Inflammatory macrophage (primary cell): ENCODE results near the gene TTC6.
A peak's percentile ranks its signal among the peaks of the same experiment; 100 is the strongest.

Experiments
- DNase-seq, 2 donors: peaks; one replicate each; pipeline ENCODE4 v3.0.0-alpha.2; 2020 to 2022

The TTC6 gene

DNA sequence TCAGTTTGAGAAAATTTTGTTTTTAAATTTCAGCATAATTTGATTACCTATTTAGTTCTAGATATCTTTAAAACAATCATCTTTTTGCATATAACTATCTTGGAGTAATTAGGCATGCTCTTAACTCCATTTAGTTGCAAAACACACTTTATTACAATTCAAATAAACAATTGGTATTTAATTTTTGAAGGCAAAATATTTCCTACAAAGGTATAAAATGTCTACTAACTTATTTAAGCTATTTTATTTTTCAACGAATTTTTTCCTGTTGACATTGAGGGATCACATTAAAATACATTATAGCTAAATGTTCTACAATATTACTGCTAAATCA lies 8.7 kb upstream of the TTC6 start:
- DNase-seq, result no peak

DNA sequence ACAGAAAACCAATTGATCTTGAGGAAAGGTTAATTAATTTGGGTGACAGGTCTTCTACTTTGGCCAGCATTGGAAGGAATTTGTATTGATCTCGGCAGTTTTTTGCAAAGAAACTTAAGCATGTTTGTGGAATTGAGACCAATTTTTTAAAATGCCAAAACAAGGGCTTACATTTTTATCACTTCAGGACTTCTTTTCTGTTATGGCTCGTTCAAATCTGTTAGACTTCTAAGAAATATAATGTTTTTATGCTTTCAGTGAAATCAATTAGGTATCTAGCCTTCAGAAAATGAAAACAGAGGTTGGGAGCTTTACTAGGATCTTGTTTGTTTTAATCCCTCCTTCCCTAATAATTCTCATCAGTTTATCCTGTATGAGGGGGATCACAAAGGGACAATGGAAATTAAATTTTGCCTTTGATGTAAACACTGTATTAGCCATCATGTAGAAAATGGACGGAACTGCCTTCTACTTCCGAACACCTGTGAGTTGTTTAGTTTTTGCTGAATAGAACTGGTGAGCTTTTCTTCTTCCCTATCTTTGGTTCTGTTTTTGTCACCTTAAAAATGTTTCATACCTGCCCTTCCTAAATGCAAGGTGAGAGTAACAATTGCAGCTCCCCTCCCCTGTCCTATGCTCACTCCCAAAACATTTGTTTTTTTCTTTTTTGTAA lies 8.2 kb upstream of the TTC6 start:
- DNase-seq, result no peak

DNA sequence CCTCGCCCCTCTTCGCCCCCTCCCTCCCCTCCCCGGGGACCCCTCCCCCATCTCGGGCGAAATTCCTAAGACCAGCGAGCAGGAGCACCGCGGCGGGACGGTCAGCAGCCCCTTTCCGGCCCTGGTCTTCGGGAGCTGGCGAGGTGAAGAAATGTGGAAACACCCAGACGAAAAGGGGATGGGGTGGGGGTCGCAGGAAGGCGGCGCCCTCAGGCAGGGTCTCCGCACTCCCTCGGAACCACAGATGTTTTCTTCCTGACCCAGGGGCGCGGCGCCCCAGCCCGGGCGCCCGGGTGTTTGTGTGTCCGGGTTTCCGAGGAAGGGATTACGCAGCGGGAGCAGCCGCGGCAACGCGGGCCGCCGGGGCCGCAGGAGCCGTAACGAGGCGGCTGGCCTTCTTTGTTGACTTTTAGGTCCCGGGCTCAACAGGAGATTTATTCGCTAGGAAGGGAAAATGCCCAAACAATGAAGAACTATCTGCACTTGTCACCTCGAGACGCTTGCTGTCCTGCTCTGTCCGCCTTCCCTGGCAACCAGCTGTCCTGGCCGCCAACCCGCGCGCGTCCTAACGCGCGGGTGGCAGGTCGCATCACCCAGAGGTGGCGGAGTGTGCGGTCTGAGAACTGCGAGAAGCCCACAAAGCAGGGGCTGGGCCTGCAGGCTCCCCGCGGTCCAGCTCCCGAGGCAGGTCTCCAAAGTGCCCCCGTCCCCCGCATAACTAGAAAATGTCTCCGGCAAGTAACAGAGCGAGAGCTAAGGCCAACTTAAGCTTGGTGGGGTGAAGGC lies 7.4 kb upstream of the TTC6 start:
- DNase-seq, result no peak

DNA sequence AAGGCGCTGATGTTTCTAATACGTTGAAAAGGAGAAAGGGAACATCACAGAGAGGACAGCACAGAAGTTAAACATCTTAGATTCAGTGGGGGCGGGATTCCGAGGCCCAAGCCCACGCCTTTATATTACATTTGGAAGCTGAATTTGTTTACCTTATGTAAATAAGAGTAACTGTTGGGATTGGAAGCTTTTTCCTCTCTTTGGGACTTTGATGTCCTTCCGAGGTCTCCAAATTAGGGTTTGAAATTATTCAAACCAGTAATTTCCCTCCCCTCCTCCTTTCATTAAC lies 6.8 kb upstream of the TTC6 start:
- no peak for DNase-seq

DNA sequence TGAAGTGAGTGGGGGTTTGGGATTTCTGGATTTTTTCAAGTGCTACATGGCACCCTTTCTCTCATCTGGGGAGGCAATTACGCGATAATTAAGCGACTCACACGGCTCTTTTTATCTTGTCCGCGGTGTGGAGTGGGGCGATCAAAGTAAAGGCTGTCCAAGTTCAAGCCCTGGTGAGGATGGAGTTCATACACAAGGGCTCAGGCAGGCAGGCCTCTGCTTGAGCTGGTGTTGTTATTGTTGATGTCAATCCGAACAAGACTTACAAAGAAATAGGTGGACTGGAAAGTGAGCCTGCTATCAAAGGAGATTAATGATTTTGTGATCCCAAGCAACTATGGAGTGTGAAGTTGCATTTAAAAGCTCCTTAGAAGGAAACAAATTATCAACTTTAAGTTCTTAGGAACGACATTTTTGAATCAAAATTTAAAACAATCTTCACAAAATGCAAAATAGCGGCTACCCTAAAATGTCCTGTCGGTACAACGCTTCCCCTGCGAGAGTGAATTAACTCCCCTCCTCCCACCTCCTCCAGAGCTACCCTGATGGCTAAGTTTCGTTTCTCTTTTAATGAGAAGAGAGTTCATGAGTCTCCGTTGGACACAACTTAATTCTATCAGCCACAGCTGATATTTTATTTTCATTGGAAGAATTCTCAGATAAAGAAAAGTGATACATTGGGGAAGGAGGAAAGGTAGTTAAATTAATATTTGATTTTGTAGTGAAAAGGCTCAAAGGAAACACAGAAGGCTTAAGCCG lies 6.3 kb upstream of the TTC6 start:
- DNase-seq, result no peak

DNA sequence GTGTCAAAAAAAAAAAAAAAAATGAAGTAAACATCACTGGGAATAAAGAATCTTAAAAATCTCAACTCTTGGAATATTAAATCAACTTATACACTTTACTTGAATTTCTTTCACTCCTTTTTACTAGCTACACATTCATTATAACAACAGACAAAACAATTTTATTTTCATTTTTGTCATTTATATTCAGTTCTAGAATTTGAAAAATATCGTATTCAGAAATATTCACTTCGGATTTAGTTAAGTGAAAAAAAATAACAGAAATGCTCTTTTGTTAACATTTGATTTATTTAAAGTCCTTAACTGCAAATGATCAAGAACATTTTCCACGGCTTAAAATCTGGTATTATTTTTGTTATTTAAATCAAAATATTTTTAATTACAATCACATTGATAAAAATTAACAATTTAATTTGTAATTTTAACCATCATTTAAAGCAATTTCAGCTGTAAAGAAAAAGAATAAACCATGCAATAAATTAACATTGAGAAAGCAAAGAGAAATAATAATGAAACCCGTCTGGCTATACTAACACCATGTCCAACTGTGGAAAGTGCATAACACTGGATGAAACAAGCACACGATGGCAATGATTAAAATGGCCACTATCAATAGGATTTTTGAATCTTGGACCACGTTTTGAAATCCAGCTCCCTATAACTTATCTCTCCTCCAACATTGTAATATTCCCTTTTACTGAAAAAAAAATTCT lies 5.6 kb upstream of the TTC6 start:
- DNase-seq, result no peak

DNA sequence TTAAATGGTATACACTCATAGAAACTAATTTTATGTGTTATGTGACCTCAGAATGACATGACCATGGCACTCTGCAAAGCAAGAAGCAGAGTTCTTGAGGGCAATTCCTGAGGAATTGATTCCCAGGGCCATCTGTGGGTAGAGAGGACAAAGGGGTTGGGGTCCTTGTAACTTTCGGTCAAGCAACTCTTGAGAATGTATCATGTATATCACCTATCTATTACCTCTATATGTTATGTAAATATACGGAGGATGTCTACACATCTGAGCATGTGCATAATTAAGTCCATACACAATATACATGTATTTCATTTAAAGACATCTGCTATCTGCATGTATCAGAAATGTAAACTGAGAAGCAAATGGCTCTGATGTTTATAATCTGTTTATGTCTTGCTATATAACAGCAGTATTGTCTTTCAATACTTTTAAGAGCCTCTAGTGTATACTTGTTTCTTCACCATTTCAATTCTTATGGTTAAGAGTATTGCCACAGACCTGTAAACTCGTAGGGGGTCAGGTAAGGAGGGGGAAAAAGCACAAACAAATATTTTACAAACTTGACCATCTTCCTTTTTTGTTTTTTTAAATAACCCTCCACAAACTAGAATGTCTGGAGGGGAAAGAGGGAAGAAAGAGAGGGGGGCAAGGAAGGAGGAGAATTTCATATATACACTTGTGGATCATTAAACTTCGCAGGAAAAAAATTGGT lies 4.8 kb upstream of the TTC6 start:
- DNase-seq, result no peak

DNA sequence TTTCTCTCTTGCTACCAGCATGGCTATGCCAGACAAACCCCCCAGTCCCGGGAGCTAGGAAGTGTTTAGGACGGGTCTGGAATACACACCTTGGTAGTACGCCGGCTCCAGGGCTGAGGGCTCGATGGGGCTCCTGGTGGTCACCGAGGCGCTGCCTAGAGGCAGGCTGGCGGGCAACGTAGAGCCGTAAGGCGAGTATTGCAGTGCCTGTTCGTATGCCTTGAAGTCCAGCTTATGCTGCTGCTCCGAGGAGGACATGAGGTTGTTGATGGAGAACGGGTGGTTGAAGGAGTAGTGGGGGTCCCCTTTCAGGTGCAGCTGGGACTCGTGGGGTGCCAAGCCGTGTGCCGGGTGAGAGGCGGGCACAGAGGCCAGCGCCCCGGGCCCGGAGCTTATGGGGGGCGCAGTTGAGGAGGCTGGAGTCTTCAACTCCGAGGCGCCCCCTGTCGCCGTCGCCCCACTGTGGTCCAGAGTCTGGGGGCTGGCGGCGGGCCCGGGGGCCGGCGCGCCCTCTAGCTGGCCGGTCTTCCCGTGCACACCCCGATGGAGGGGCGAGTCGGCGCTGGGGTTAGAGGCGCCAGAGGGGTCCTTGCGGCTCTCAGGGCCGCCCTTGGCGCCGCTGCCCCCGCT lies 4.0 kb upstream of the TTC6 start:
- DNase-seq, result no peak

DNA sequence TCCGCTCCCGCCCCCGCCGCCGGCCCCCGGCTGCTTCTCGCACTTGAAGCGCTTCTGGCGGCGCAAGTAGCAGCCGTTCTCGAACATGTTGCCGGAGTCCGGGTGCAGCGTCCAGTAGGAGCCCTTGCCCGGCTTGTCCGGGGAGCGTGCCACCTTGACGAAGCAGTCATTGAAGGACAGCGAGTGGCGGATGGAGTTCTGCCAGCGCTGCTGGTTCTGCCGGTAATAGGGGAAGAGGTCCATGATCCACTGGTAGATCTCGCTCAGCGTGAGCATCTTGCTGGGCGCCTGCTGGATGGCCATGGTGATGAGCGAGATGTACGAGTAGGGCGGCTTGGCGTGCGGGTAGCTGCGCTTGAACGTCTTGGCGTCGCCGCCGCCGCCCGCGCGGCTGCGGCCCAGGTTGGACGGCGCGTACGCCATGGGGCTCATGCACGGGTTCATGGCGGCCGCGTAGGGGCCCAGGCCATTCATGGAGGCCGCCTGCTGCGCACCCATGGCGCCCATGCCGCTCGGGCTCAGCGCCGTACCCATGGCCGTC lies 3.4 kb upstream of the TTC6 start:
- no peak for DNase-seq

DNA sequence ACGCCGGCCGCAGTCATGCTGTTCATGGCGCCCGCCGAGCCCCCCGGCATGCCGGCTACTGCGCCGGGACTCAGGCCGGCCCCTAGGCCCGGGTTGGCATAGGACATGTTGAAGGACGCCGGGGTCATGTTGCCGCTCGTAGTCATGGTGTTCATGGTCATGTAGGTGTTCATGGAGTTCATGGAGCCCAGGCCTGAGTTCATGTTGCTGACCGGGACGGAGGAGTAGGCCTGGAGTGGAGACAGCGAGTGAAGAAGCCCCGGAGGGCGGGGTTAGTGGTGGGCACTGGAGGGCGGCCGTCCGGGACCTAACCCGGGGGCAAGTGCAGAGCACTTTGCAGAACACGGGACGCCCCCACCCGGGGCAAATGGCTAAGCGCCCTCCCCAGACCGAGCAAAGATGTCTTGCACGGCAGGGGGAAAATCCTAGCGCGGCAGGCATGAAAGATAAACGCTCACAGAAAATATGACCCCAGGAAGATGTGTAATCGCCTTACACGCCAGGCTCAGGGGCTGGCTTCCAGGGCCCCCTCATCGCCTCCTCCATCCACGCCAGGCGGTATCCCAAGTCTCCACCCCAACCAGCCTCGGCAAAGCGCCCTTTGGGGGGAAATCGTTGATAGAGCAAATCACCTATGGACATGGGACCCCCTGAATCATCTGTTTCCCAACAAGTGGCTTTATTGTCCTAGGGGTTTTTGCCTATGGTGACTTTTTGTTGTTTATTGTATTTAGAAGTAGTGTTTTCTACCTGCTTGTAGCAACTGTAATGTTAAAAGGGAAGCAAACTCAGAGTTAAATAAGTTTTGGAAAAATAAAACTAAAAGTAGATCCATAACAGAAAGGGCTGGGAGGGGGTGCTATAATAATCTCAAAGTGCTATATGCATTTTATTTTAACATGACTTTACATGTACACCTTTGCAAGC lies 2.7 kb upstream of the TTC6 start:
- no peak for DNase-seq

DNA sequence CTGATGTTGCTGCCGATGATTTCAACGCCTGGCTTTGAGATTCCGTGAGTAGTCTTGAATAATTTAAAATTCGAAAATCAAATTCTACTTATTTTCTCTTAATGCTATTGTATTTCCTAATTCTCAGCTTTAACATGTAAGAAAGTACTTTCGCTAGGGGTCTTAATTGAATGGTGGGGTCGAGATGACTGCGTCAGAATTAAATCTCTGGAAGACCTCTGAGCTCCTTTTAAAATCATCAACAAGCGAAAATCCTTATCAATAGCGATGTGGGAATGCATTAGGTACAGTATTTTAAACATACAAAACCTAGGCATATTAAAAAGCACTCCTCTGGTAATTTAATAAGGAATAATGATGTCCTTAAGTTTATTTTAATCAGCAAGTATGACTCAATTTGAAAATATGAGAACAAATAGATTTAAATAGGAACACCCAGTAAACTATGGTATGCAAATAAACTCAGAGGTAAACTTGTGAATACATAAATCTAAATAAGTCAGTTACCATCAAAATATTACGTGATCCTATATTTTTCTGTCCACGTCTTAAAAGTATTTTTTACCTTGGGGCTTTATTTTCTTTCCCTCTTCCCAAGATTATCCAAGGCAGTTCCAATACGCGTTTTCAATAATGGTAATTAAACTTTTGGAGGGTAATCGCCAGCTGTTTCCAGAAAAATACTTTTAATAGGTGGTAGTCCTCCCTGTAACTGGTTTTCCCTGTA lies 1.8 kb upstream of the TTC6 start:
- no peak for DNase-seq

DNA sequence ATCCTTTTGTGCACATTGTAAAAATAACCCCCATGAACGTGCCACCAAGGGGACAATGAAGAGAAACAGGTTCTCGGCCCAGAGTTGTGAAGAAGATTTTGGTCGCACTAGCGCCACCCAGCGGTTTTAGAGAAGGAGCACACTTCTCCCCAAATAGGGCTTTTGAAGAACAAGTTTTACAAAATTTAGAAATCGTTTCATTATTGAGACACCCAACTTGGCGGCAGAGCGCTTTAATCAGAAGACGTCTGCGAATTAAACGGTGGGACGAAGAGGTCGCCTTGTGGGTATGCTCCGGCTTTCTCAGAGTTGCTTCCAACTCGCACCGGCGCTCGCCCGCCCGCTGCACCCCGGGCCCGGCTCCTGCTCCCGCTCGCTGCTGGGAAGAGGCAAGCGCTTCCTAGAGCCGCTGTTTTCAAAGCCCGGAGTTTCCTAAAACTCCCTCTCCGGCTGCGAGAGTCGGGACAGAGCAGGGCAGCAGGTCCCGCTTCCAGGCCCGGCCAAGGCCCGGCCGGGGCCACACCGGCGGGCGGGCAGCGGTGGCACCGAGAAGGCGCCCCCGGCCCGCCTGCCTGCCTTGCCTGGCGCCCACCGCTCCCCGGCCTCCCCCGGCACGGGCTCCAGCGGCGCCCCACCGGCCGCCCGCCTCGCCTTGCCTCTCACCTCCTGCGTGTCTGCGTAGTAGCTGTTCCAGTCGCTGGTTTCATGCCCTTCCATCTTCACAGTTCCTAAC lies 1.0 kb upstream of the TTC6 start:
- peak; percentile 45 to 64 for DNase-seq

DNA sequence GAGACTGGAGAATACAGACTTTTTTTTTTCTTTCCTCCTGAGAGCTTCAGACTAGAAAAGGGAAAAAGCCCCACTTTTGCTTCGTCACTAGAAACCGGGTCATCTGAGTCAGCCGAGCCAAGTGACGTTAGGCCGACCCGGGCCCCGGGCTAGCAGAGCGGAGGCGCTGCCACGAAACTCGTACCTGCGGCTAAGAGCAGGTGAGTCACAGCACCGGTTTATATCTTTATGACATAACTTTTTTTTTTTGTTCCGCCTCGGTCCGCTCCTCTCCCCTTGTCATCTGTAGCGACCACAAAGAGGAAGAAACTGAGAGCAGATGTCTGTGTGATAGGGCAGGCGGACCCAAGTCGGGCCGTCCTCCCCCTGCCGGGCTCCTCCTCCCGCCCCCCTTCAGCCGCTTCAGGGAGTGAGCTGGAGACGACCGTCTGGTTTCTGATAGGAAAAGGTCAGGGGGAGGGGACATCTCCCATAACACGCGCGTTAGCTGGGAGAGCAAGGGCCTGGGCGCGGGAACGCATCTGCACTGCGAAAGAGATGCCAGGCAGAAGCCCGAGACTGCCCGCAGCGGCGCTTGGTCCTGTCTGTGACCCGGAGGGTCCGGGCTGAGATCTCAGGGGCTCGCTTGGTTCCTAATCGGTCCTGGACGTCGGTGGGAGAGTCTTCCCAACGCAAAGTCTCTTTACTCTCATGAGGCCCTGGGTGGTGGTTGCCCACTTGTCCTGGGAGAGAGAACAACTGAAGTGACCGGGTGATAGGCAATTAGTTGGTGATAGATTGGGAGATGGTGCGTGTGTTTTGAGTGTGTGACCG lies 586 bp downstream of the TTC6 start:
- peak; percentile 6 to 20 for DNase-seq

DNA sequence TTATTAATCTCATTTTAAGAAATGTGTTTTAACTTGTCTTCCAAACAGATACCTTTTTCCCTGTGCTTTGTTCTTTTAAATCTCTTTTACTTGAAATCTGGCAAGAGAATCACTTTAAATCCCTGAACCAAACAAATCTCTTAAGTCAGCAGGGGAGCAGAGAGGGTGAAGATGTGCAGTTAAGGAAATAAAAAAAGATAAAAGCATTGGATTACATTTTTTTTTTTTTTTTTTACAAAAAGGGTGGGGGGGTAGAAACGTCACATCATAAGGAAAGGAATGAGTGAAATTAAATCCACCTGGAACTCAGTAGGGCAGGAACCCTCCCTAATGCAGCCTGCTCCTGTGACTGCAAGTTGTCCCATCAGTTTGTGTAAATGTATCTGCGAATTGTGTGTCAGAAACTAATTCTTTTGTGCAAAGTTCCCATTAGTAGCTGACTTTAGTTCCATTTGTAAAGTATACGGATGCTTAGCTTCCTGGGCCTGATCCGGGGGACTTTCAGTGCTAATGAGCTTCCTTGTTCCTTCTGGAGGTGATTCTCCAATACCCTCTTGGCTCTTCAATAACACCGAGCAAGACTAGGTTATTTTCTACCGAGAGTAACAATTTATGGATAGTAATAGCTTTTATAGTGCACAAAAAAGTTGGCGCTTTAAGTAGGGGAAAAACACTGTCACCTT lies 1.5 kb downstream of the TTC6 start:
- DNase-seq, result no peak

DNA sequence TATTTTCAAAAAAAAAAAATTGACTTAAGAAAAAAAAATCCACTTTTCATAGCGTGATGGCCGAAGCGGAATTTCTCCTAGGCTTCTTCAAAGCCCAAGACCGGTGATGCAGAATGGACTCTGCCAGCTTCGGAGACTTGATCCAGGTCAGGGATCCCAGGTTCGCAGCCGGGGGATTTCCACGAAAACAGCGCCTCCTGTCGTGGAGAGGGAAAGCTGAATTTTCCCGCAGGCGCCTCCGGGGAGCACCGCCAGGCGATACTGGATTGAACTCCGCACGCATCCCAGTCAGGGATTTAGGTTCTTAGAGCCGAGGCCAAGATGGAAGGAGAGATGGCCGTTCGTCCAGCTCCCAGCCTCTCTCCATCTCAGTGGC lies 2.1 kb downstream of the TTC6 start:
- no peak for DNase-seq

DNA sequence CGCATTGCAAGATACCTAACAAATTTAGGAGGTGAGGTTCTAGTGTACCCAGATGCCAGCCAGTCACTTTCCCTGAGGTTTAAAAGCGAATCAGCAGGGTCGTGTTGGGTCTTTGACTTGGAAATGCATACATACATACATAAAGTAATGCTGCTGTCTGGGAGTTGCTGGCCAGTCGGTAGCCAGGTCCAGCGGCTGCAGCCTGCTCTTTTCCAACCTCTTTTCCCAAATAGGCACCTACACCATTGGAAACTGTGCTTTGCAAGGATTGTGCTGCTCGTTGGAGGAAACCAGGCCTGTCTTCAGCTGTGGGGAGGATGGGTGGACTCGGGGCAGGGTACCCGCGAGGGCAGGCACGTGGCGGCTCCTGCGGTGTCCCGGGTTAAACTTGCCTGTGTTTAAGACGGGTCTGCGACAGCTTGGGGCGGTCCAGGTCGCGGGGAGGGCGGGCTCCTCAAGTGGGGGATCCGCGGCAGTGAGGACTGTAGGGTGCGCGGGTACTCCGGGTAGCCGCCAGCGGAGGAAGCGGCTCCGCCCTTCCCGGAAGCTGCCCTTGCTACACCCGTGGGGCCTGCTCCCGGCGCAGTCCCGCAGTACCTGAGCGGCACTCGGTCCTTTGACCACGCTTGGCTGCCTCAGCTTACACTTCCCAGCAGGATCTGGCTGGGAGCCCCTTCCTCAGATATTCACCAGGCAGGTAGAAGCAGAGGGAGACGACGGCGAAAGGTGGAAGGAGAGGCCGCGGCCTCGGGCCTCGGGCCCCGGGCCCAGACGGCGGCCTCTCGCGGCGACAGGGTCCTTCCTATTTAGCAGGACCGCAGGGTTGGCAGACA lies 2.7 kb downstream of the TTC6 start:
- no peak for DNase-seq
